Fibroblast of lung (primary cell): ENCODE measurements around the gene SCUBE1. TPM values are rescaled to one million over a fixed set of nuclear protein-coding genes. Genes with fewer than 3 reads are reported as not detected.

Experiments
- DNase-seq, 2 donors: peaks; one replicate each; pipeline versions ENCODE4 v3.0.0 to v3.0.0-alpha.2; 2010; ENCODE audit warnings: low read depth in 2 of 2
- H2AFZ ChIP-seq: 2 replicates; pipeline ENCODE4 v1.5.1; 2012; ENCODE audit warnings: low read length, control low read depth, inconsistent platforms
- H3K27ac ChIP-seq: 2 replicates; pipeline ENCODE4 v1.5.1; 2011; ENCODE audit warnings: low read length, control low read depth; ENCODE audit not compliant: insufficient read depth
- H3K27me3 ChIP-seq: 2 replicates; pipeline ENCODE4 v1.5.1; 2011; ENCODE audit warnings: mild to moderate bottlenecking, low read length; ENCODE audit not compliant: control insufficient read depth, insufficient read depth
- H3K36me3 ChIP-seq: 2 replicates; pipeline ENCODE4 v1.5.1; 2011; ENCODE audit warnings: low read length; ENCODE audit not compliant: control insufficient read depth, insufficient read depth
- H3K4me1 ChIP-seq: 2 replicates; pipeline ENCODE4 v1.5.1; 2011; ENCODE audit warnings: low read length; ENCODE audit not compliant: control insufficient read depth, insufficient read depth; ENCODE audit errors: extremely low read depth
- H3K4me2 ChIP-seq: 2 replicates; pipeline ENCODE4 v1.5.1; 2011; ENCODE audit warnings: low read length, control low read depth; ENCODE audit not compliant: insufficient read depth; ENCODE audit errors: extremely low read depth
- H3K4me3 ChIP-seq, 4 experiments: fragments of 200-600 bp in 1 of 4; sonication (generic) in 1 of 4; replicated peaks in 1 of 4; 2 replicates each; pipeline ENCODE4 v1.5.1; 2011 to 2016; ENCODE audit warnings: low read length in 4 of 4, low read depth in 3 of 4, mild to moderate bottlenecking in 3 of 4, control low read depth in 2 of 4, inconsistent platforms in 1 of 4, mixed read lengths in 1 of 4; ENCODE audit not compliant: insufficient read depth in 1 of 4; ENCODE audit errors: control extremely low read depth in 1 of 4
- H3K79me2 ChIP-seq: 2 replicates; pipeline ENCODE4 v1.5.1; 2012; ENCODE audit warnings: mild to moderate bottlenecking, low read length, inconsistent platforms; ENCODE audit not compliant: control insufficient read depth, insufficient read depth
- H3K9ac ChIP-seq: 2 replicates; pipeline ENCODE4 v1.5.1; 2011; ENCODE audit warnings: mild to moderate bottlenecking, low read length, control low read depth; ENCODE audit not compliant: insufficient read depth
- H3K9me3 ChIP-seq: 2 replicates; pipeline ENCODE4 v1.5.1; 2012; ENCODE audit warnings: low read depth, low read length; ENCODE audit not compliant: control insufficient read depth, insufficient read depth
- H4K20me1 ChIP-seq: 2 replicates; pipeline ENCODE4 v1.5.1; 2011; ENCODE audit warnings: low read length; ENCODE audit not compliant: control insufficient read depth, insufficient read depth; ENCODE audit errors: extremely low read depth
- EZH2 ChIP-seq: IDR thresholded peaks from 2 replicates; pipeline ENCODE4 v1.5.1; 2012; ENCODE audit warnings: low read length, control low read depth, mild to moderate bottlenecking; ENCODE audit errors: missing control alignments
- polyA plus RNA-seq, 2 donors: library from polyadenylated mRNA; depleted of rRNA in 1 of 2; stranded (reverse) in 1 of 2; unstranded in 1 of 2; fragments of >200 nt; gene quantifications; 2 replicates each; pipeline ENCODE4 v1.2.1, GENCODE V29; 2011 to 2012; ENCODE audit warnings: missing spikeins in 1 of 2
- total RNA-seq: library from RNA; depleted of rRNA; stranded (reverse); fragments of >200 nt; gene quantifications from 2 replicates; pipeline ENCODE4 v1.2.1, GENCODE V29; 2014
- TF ChIP-seq, protein P1 (sequence below), 2 donors: IDR thresholded peaks in 1 of 2; conservative IDR thresholded peaks in 1 of 2; 1 replicate in 1 of 2; 2 replicates in 1 of 2; pipeline ENCODE4 v1.5.1; 2011 to 2012; ENCODE audit warnings: low read length in 2 of 2, control low read depth in 1 of 2, inconsistent platforms in 1 of 2, low read depth in 1 of 2, mild to moderate bottlenecking in 1 of 2

The SCUBE1 gene
- total and polyA plus RNA-seq, 2 donors (not counting 1 experiment from before 2014, with no cell fraction given) = 0.17 TPM; not detected in 1

DNA sequence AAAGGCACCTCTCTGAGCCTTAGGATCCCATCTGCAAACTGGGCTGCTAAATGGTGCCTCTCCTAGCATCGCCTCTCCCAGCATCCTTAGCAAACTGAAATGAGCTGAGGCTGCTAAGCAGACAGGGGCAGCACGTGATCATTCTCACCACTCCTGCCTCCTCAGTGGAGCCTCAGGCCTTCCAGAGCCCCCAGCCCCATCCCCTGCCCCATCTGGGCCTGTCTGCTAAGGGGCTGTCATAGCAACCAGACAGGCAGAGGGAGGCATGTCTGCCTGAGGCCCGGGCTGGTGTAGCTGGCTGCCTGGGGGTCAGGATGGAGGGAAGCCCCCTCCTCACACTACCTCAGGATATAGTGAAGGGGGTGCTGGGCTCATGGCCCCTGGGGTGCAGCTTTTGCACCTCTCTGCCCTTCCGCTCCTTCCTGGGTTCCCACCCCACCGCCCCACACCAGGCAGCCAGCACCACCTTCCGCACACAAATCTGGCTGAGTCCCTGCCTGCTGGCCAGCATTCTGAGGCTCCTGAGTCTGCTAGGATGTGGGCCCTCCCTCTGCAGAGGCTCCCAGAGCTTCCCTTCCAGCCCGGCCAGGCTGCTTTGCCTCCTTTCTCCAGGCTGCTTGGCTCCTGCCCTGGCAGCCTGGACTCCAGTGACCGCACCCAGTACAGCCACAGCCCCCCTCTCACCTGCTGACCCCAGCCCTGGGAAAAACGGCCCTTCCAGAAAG is 108.7 kb downstream of the SCUBE1 start:
- H3K27ac ChIP-seq = no peak overlapping the region
- H3K79me2 ChIP-seq = no peaks in the 10 kb centered on the region
- DNase-seq = no peak
- no peak overlapping the region for H2AFZ ChIP-seq
- H3K4me3 ChIP-seq = no peak overlapping the region
- no peak overlapping the region for H3K4me2 ChIP-seq
- no peaks in the 10 kb centered on the region for H3K9me3 ChIP-seq
- H3K27me3 ChIP-seq = peaks cover 8% of the 10 kb centered on the region
- no peaks in the 10 kb centered on the region for H4K20me1 ChIP-seq
- H3K36me3 ChIP-seq = no peaks in the 10 kb centered on the region
- TF ChIP-seq, protein P1, sequence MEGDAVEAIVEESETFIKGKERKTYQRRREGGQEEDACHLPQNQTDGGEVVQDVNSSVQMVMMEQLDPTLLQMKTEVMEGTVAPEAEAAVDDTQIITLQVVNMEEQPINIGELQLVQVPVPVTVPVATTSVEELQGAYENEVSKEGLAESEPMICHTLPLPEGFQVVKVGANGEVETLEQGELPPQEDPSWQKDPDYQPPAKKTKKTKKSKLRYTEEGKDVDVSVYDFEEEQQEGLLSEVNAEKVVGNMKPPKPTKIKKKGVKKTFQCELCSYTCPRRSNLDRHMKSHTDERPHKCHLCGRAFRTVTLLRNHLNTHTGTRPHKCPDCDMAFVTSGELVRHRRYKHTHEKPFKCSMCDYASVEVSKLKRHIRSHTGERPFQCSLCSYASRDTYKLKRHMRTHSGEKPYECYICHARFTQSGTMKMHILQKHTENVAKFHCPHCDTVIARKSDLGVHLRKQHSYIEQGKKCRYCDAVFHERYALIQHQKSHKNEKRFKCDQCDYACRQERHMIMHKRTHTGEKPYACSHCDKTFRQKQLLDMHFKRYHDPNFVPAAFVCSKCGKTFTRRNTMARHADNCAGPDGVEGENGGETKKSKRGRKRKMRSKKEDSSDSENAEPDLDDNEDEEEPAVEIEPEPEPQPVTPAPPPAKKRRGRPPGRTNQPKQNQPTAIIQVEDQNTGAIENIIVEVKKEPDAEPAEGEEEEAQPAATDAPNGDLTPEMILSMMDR (conservative IDR thresholded peaks at IDR 0.05 in 1 of 2, IDR thresholded peaks at IDR 0.05 in 1 of 2; ENCODE audit: low read depth in 1 of 2, low read length in 2 of 2) = no peak
- no peak for TF ChIP-seq EZH2
- H3K4me1 ChIP-seq = no peaks in the 10 kb centered on the region
- no peak overlapping the region for H3K9ac ChIP-seq

DNA sequence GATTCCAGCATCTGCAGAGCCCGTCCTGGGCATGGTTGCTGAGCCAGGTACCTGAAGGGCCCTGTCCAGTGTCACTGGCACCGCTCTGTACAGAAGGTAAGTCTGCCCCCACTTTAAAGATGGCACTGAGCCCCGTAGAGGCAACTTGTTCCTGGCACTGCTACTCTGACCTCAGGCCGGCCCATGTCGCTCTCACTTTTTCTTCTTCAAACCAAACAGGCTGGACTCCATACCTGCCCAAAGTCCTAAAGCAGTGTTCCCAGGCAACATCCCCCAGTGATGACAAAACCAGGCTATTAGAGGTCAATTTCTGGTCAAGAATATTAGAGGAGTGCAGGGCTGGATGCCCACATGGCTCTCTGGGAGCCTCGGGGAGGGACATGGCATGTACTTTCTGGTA is 109.6 kb downstream of the SCUBE1 start:
- no peak overlapping the region for H3K9ac ChIP-seq
- H3K4me2 ChIP-seq = no peak overlapping the region
- no peaks in the 10 kb centered on the region for H3K79me2 ChIP-seq
- H3K36me3 ChIP-seq = no peaks in the 10 kb centered on the region
- DNase-seq = no peak
- TF ChIP-seq, protein P1 (conservative IDR thresholded peaks at IDR 0.05 in 1 of 2, IDR thresholded peaks at IDR 0.05 in 1 of 2; ENCODE audit: low read depth in 1 of 2, low read length in 2 of 2) = no peak
- no peak for TF ChIP-seq EZH2
- no peak overlapping the region for H3K27ac ChIP-seq
- no peaks in the 10 kb centered on the region for H4K20me1 ChIP-seq
- H3K27me3 ChIP-seq = peaks cover 5% of the 10 kb centered on the region
- no peaks in the 10 kb centered on the region for H3K9me3 ChIP-seq
- no peaks in the 10 kb centered on the region for H3K4me1 ChIP-seq
- H3K4me3 ChIP-seq = no peak overlapping the region
- no peak overlapping the region for H2AFZ ChIP-seq

DNA sequence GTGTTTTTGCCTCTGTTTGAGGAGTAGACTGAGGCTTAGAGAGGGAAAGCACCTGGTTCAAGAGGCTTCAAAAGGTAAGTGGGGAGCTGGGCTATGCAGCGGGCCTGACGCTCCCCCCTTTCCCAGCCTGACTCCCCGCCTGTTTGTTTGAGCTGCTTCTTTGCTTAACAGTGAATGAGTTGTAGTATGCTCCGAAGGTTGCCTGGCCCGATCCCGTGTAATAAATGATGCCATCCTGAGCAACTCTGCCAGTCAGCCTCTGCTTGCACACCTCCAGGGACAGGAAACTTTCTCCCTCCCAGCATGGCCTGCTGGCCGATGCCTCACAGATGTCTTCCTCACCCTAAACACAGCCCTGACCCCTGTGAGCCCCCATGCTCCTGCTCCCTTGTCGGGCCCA is 110.7 kb downstream of the SCUBE1 start:
- no peaks in the 10 kb centered on the region for H4K20me1 ChIP-seq
- no peak overlapping the region for H3K9ac ChIP-seq
- H3K9me3 ChIP-seq = no peaks in the 10 kb centered on the region
- no peak for DNase-seq
- H3K4me1 ChIP-seq = peaks cover 2% of the 10 kb centered on the region
- no peak overlapping the region for H2AFZ ChIP-seq
- H3K36me3 ChIP-seq = no peaks in the 10 kb centered on the region
- no peaks in the 10 kb centered on the region for H3K79me2 ChIP-seq
- no peaks in the 10 kb centered on the region for H3K27me3 ChIP-seq
- no peak overlapping the region for H3K27ac ChIP-seq
- TF ChIP-seq, protein P1 (conservative IDR thresholded peaks at IDR 0.05 in 1 of 2, IDR thresholded peaks at IDR 0.05 in 1 of 2; ENCODE audit: low read depth in 1 of 2, low read length in 2 of 2) = no peak
- no peak for TF ChIP-seq EZH2
- no peak overlapping the region for H3K4me2 ChIP-seq
- H3K4me3 ChIP-seq = no peak overlapping the region
